ENCODE data around the gene BDH1.

DNA sequence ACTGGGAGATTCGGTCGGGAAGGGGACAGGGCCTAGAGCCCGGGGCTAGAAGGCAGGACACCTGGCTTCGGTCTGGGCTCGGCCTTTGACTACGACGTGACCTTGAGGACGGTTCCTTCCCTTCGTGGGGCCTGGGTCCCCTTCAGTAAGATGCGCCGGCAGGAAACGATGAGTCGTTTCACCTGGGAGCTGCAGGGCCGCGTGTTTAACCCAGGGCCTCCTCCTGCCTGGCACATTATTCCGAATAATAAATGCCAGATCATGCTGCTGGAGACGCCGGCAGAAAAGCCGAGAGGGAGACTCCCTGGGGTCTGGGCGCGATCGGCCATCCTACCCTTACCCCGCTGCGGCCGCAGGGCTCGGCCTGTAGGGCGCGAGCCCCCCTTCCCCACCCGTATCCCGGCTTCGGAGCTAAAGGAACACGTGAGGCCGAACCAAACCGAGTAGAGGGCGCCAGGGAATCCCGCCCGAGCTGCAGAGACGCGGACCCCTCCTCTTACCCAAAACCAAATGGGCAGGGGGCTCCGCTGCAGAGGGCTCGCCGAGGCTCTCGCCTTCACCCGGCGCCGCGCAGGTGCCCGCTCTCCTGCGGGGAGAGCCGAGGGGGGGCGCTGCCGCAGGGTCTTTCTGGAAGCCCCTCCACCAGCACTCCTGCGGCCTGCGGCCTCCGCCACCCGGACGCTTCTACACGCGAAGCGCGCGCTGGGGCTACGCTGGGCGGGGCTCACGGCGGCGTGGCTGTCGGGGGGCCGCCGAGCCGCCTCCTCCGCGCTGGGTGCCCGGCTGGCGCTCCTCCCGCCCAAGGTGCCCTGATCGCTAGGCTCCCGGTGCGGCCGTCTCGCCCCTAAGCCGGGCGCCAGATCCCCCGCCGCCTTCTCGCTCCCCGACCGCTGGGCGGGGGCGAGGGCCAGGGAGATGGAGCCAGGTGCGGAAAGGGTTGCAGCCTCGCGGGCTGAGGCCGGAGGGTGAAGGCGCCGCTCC is at the start of gene BDH1:
- TF ChIP-seq, protein P1, sequence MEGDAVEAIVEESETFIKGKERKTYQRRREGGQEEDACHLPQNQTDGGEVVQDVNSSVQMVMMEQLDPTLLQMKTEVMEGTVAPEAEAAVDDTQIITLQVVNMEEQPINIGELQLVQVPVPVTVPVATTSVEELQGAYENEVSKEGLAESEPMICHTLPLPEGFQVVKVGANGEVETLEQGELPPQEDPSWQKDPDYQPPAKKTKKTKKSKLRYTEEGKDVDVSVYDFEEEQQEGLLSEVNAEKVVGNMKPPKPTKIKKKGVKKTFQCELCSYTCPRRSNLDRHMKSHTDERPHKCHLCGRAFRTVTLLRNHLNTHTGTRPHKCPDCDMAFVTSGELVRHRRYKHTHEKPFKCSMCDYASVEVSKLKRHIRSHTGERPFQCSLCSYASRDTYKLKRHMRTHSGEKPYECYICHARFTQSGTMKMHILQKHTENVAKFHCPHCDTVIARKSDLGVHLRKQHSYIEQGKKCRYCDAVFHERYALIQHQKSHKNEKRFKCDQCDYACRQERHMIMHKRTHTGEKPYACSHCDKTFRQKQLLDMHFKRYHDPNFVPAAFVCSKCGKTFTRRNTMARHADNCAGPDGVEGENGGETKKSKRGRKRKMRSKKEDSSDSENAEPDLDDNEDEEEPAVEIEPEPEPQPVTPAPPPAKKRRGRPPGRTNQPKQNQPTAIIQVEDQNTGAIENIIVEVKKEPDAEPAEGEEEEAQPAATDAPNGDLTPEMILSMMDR (IDR thresholded peaks at IDR 0.05), result no peak
- TF ChIP-seq POLR2A (IDR thresholded peaks at IDR 0.05), result peak in 1 of 4 donors; percentile 27

Data from esophagus squamous epithelium (tissue), 4 donors.